Measurements from ENCODE around the gene SMAD3.
"Not testable (repeated sequence)": the region's sequence is repeated elsewhere in the genome, so short reads cannot be mapped to it uniquely, and the experiment has no call there.

SMAD3 gene

DNA sequence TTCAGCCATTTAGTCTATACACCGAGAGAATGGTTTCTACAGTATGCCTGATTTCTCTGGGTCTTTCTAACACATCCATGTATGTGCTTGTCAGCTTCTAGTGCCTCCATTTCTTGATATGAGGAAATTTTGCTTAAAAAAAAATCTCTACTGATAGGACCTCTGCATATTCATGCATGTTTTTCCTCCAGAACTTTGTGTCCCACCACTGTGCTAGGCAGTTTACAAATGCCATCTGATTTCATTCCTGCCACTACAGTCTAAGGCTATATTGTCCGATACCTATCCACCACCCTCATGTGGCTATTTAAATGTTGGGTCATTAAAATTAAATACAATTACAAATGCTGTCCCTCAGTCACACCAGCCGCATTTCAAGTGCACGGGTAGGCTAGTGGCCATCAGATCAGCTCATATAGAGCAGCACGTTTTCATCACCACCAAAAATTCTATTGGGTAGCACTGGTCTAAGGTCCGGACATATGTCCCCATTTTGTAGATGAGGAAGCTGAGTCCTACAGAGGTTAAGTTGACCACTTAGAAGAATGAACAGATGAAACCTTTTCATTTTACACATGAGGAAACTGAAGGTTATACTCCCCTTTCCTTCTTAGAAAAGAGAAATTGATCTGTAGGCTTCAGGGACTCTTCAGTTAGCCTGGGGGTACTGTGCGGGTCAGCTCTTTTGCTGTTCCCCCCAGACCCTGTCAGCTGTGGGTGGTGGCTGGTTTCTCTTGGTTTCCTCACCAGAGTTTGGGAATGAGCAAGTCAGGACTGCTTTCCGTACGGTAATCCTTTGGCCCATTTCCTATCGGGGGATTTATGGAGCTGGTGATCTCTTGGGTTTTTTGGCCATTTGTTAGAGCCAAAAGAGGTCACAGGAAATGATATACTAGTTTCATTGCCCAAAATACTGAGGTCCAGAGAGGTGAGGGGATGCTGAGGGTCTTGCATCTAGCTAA is 56.5 kb downstream of the SMAD3 start:
- in situ Hi-C loops (cut with HindIII; ENCODE audit: low sequenced_read_pairs), result no loop called here
- TF ChIP-seq, protein P1, sequence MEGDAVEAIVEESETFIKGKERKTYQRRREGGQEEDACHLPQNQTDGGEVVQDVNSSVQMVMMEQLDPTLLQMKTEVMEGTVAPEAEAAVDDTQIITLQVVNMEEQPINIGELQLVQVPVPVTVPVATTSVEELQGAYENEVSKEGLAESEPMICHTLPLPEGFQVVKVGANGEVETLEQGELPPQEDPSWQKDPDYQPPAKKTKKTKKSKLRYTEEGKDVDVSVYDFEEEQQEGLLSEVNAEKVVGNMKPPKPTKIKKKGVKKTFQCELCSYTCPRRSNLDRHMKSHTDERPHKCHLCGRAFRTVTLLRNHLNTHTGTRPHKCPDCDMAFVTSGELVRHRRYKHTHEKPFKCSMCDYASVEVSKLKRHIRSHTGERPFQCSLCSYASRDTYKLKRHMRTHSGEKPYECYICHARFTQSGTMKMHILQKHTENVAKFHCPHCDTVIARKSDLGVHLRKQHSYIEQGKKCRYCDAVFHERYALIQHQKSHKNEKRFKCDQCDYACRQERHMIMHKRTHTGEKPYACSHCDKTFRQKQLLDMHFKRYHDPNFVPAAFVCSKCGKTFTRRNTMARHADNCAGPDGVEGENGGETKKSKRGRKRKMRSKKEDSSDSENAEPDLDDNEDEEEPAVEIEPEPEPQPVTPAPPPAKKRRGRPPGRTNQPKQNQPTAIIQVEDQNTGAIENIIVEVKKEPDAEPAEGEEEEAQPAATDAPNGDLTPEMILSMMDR (IDR thresholded peaks at IDR 0.05; ENCODE audit: low read depth, low read length, missing control alignments), result no peak
- no peak overlapping the region for H3K4me3 ChIP-seq (ENCODE audit: low read depth, low read length)
- DNase-seq (ENCODE audit: low read depth), result no peak

DNA sequence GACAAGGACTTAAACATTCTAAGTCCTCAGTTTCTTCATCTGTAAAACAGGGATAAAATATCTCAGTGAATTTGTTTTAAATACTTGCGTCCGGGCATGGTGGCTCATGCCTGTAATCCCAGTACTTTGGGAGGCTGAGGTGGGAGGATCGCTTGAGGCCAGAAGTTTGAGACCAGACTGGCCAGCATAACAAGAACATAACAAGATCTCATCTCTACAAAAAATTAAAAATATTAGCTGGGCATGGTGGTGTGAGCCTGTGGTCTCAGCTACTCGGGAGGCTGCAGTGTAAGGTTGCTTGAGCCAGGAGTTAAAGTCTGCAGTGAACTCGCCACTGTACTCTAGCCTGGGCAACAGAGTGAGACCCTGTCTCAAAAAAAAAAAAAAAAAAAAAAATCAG is 57.4 kb downstream of the SMAD3 start:
- DNase-seq (ENCODE audit: low read depth); H3K4me3 ChIP-seq (ENCODE audit: low read depth, low read length); in situ Hi-C loops (cut with HindIII; ENCODE audit: low sequenced_read_pairs): not testable (repeated sequence)

- DNase-seq (ENCODE audit: low read depth); H3K4me3 ChIP-seq (ENCODE audit: low read depth, low read length); in situ Hi-C loops (cut with HindIII; ENCODE audit: low sequenced_read_pairs): not testable (repeated sequence)
These were observed 57.9 kb downstream of the SMAD3 start for GRCh38 chr15:67123291-67123690.

DNA sequence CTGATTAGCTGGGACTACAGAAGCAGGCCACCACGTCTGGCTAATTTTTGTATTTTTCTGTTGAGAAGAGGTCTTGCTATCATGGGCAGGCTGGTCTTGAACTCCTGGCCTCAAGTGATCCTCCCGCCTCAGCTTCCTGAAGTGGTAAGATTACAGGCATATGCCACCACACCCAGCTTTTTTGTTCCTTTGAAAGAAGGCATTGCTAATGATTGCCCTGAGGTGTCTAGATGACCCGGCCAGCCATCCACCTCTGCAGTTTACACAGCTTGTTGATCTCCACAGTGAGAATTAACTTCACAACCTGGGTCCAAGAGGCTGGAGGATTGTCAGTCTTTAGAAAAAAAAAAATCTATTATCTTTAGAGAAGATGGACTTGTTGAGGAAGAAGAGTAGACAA is 58.7 kb downstream of the SMAD3 start:
- TF ChIP-seq, protein P1 (IDR thresholded peaks at IDR 0.05; ENCODE audit: low read depth, low read length, missing control alignments), result no peak
- in situ Hi-C loops (cut with HindIII; ENCODE audit: low sequenced_read_pairs), result no loop called here
- no peak overlapping the region for H3K4me3 ChIP-seq (ENCODE audit: low read depth, low read length)
- no peak for DNase-seq (ENCODE audit: low read depth)

GRCh38 chr15:67124911-67125588 is 59.6 kb downstream of the SMAD3 start:
- DNase-seq (ENCODE audit: low read depth), result no peak
- TF ChIP-seq, protein P1 (IDR thresholded peaks at IDR 0.05; ENCODE audit: low read depth, low read length, missing control alignments), result no peak
- in situ Hi-C loops (cut with HindIII; ENCODE audit: low sequenced_read_pairs), result no loop called here
- H3K4me3 ChIP-seq (ENCODE audit: low read depth, low read length), result no peak overlapping the region

- in situ Hi-C loops (cut with HindIII; ENCODE audit: low sequenced_read_pairs), result no loop called here
- H3K4me3 ChIP-seq (ENCODE audit: low read depth, low read length), result peak overlapping the region; percentile 8
- peak; percentile 93 for DNase-seq (ENCODE audit: low read depth)
- TF ChIP-seq, protein P1 (IDR thresholded peaks at IDR 0.05; ENCODE audit: low read depth, low read length, missing control alignments), result no peak
These were observed 60.4 kb downstream of the SMAD3 start for GRCh38 chr15:67125589-67126502.
